HG03442 (cell line): ENCODE results near the gene ANKRD34A.

Experiments
- ATAC-seq: cut with Tn5 transposase; IDR thresholded peaks from one replicate; pipeline ENCODE4 v1.9.1; 2021; ENCODE audit warnings: mild to moderate bottlenecking, moderate library complexity; ENCODE audit not compliant: unreplicated experiment

ANKRD34A gene

GRCh38 chr1:145912128-145912641, 52.2 kb downstream of the ANKRD34A start:
- no peak for ATAC-seq
